Cardiac fibroblast (primary cell): ENCODE data around the gene THEM4.

Experiments used
- DNase-seq, 2 donors: peaks; one replicate each; pipeline versions ENCODE4 v3.0.0 to v3.0.0-alpha.2; 2010; ENCODE audit warnings: low read depth in 2 of 2
- H3K4me3 ChIP-seq, 2 donors: replicated peaks in 1 of 2; 1 replicate in 1 of 2; 2 replicates in 1 of 2; pipeline ENCODE4 v1.5.1; 2011; ENCODE audit warnings: low read depth in 2 of 2, low read length in 2 of 2, mild to moderate bottlenecking in 2 of 2, moderate library complexity in 1 of 2
- CTCF ChIP-seq: IDR thresholded peaks from one replicate; pipeline ENCODE4 v1.5.1; 2011; ENCODE audit warnings: low read depth, mild to moderate bottlenecking, low read length, inconsistent platforms

THEM4 gene

GRCh38 chr1:151835596-151835995 is 73.7 kb downstream of the THEM4 start:
- DNase-seq, result no peak
- H3K4me3 ChIP-seq, result no peak overlapping the region
- no peak for TF ChIP-seq CTCF

GRCh38 chr1:151834239-151834638 is 75.1 kb downstream of the THEM4 start:
- DNase-seq, result no peak
- no peak overlapping the region for H3K4me3 ChIP-seq
- TF ChIP-seq CTCF, result no peak

- no peak for DNase-seq
- TF ChIP-seq CTCF, result no peak
- no peak overlapping the region for H3K4me3 ChIP-seq
These were observed 76.0 kb downstream of the THEM4 start for GRCh38 chr1:151833172-151833900.

GRCh38 chr1:151832318-151832980 is 76.9 kb downstream of the THEM4 start:
- TF ChIP-seq CTCF, result no peak
- H3K4me3 ChIP-seq, result no peak overlapping the region

GRCh38 chr1:151831605-151832004 is 77.7 kb downstream of the THEM4 start, which contains the start of gene RORC:
Gene RORC (minus strand): TSS chr1:151831802. CDS start chr1:151831764, 38 bp downstream.
- no peak for DNase-seq
- TF ChIP-seq CTCF, result no peak
- H3K4me3 ChIP-seq, result no peak within 1 kb of the TSS

More at GRCh38 chr1:151832318-151832980, 76.9 kb downstream of the THEM4 start:
- peak; percentile 53 to 84 for DNase-seq

GRCh38 chr1:151831256-151831591 is 78.1 kb downstream of the THEM4 start:
- no peak overlapping the region for H3K4me3 ChIP-seq
- DNase-seq, result no peak
- TF ChIP-seq CTCF, result no peak
